HepG2 (cell line): ENCODE data around the gene CEP63. TPM values are rescaled to one million over a fixed set of nuclear protein-coding genes. Genes with fewer than 3 reads are reported as not detected.
A peak's percentile ranks its signal among the peaks of the same experiment; 100 is the strongest.

ENCODE experiments used
- ATAC-seq: fragments of 200-7000 bp; cut with Tn5 transposase; 3 replicates; pipeline ENCODE4 v1.9.1; 2020; ENCODE audit warnings: mild to moderate bottlenecking, moderate library complexity
- BruUV-seq: library from RNA; stranded (reverse); fragments of 400-500 nt; replicated peaks from 2 replicates; lab custom pipeline; 2021; lab: Mats Ljungman, UMichigan
- CTCF ChIA-PET: fragments of 300-600 bp; formaldehyde crosslinking; extraction: SDS; loops from one replicate; lab custom pipeline; 2021; ENCODE audit warnings: low total read pairs, inconsistent platforms, low intra/inter-chr PET ratio; lab: Yijun Ruan, JAX
- POLR2A ChIA-PET: fragments of 350-600 bp; sonication (Branson Sonifier 250); formaldehyde crosslinking; loops from one replicate; lab custom pipeline; 2020; ENCODE audit warnings: antibody characterized with exemption, inconsistent platforms; lab: Yijun Ruan, JAX
- DNase-seq: peaks from one replicate; pipeline ENCODE4 v3.0.0-alpha.2; 2015; ENCODE audit warnings: low spot score
- FAIRE-seq: peaks from 3 replicates; lab custom pipeline; 2011; peaks lifted over from hg19 to GRCh38; lab: Jason Lieb, UNC
- H2AFZ ChIP-seq: one replicate; pipeline ENCODE4 v1.6.1; 2011; ENCODE audit warnings: low read length, inconsistent platforms
- H3K27ac ChIP-seq: fragments of 300-600 bp; 3 replicates; pipeline ENCODE4 v1.8.0; 2011; ENCODE audit warnings: mixed run types, mild to moderate bottlenecking, mixed read lengths, low read length, inconsistent platforms; ENCODE audit not compliant: insufficient read depth; ENCODE audit errors: extremely low read length
- H3K27me3 ChIP-seq, 2 experiments: fragments of 200-600 bp in 1 of 2; 2 replicates in 1 of 2; 3 replicates in 1 of 2; pipeline versions ENCODE4 v1.6.0 to v1.8.0; 2011; ENCODE audit warnings: low read length in 2 of 2, mild to moderate bottlenecking in 2 of 2, moderate library complexity in 2 of 2, inconsistent platforms in 1 of 2; ENCODE audit not compliant: insufficient read depth in 2 of 2, control insufficient read depth in 1 of 2
- H3K36me3 ChIP-seq, 2 experiments: fragments of 200-600 bp in 1 of 2; replicated peaks in 1 of 2; 2 replicates in 1 of 2; 3 replicates in 1 of 2; pipeline versions ENCODE4 v1.5.1 to v1.8.0; 2011; ENCODE audit warnings: low read length in 2 of 2, inconsistent platforms in 1 of 2; ENCODE audit not compliant: insufficient read depth in 2 of 2, control insufficient read depth in 1 of 2
- H3K4me1 ChIP-seq: 2 replicates; pipeline ENCODE4 v1.5.1; 2012; ENCODE audit warnings: low read length, inconsistent platforms; ENCODE audit not compliant: insufficient read depth
- H3K4me2 ChIP-seq: 2 replicates; pipeline ENCODE4 v1.6.0; 2011; ENCODE audit warnings: low read depth, low read length, inconsistent platforms
- H3K4me3 ChIP-seq, 3 experiments: fragments of 200-600 bp in 1 of 3; sonication (generic), shearing (Covaris generic) in 1 of 3; replicated peaks in 1 of 3; 2 replicates each; pipeline ENCODE4 v1.5.1; 2011 to 2016; ENCODE audit warnings: low read length in 3 of 3, inconsistent platforms in 2 of 3, low read depth in 2 of 3, mild to moderate bottlenecking in 2 of 3, control low read depth in 1 of 3, mixed read lengths in 1 of 3; ENCODE audit not compliant: insufficient read depth in 1 of 3
- H3K79me2 ChIP-seq: one replicate; pipeline ENCODE4 v1.6.1; 2011; ENCODE audit warnings: low read length, inconsistent platforms; ENCODE audit not compliant: insufficient read depth
- H3K9ac ChIP-seq: 2 replicates; pipeline ENCODE4 v1.6.0; 2011; ENCODE audit warnings: mild to moderate bottlenecking, low read depth, low read length, inconsistent platforms; ENCODE audit not compliant: insufficient read depth
- H3K9me3 ChIP-seq: 2 replicates; pipeline ENCODE4 v1.5.1; 2012; ENCODE audit warnings: mild to moderate bottlenecking, low read length
- H4K20me1 ChIP-seq: 2 replicates; pipeline ENCODE4 v1.6.0; 2011; ENCODE audit warnings: inconsistent platforms, mild to moderate bottlenecking, low read length, moderate library complexity; ENCODE audit not compliant: insufficient read depth
- BCL6 ChIP-seq: IDR thresholded peaks from 2 replicates; pipeline ENCODE4 v1.6.1; 2016; ENCODE audit warnings: missing genetic modification reagents, missing compliant biosample characterization
- HOXA9 ChIP-seq: sonication (generic); formaldehyde crosslinking; IDR thresholded peaks from 2 replicates; pipeline ENCODE4 v1.8.1; 2022; ENCODE audit warnings: missing genetic modification reagents, mild to moderate bottlenecking, moderate library complexity, borderline replicate concordance
- KLF15 ChIP-seq: sonication (generic); formaldehyde crosslinking; IDR thresholded peaks from 2 replicates; pipeline ENCODE4 v1.8.1; 2023; ENCODE audit warnings: borderline replicate concordance, mild to moderate bottlenecking, inconsistent platforms, missing genetic modification reagents, mixed read lengths
- MAFF ChIP-seq: IDR thresholded peaks from 2 replicates; pipeline ENCODE4 v1.6.1; 2011; ENCODE audit warnings: low read depth, low read length, improper control_type of control experiment
- MAFK ChIP-seq, 2 experiments: IDR thresholded peaks in 1 of 2; conservative IDR thresholded peaks in 1 of 2; 2 replicates each; pipeline ENCODE4 v1.6.1; 2011; ENCODE audit warnings: improper control_type of control experiment in 2 of 2, low read length in 2 of 2
- SCMH1 ChIP-seq: sonication (generic); formaldehyde crosslinking; IDR thresholded peaks from 2 replicates; pipeline ENCODE4 v1.9.0; 2021; ENCODE audit warnings: missing genetic modification reagents, mild to moderate bottlenecking, borderline replicate concordance
- SIN3A ChIP-seq: IDR thresholded peaks from 2 replicates; pipeline ENCODE4 v1.6.1; 2011; ENCODE audit warnings: low read depth, mild to moderate bottlenecking, control low read depth, low read length, borderline replicate concordance
- ZNF251 ChIP-seq: sonication (generic); formaldehyde crosslinking; IDR thresholded peaks from 2 replicates; pipeline ENCODE4 v1.9.0; 2021; ENCODE audit warnings: mild to moderate bottlenecking, missing genetic modification reagents
- WGBS: methylation state at CpG from one replicate; pipeline ENCODE4 v1.1.6; 2017; ENCODE audit warnings: low lambda C conversion rate; 5-methylcytosine and 5-hydroxymethylcytosine counted together
- in situ Hi-C: cut with HindIII; loops from 2 replicates; pipeline ENCODE4 v1.10.0; 2017; ENCODE audit warnings: low pct_unique_long_range_greater_than_20kb; ENCODE audit not compliant: extremely low pct_ligation_motif_present
- intact Hi-C: fragments of 100-400 bp; cut with micrococcal nuclease; formaldehyde crosslinking; loops from one replicate; pipeline ENCODE4 v1.10.0; 2022; ENCODE audit not compliant: unreplicated experiment
- polyA plus RNA-seq, 8 experiments: library from polyadenylated mRNA; depleted of rRNA in 3 of 8; stranded (reverse) in 7 of 8; unstranded in 1 of 8; fragments of >200 nt; fragmentation: Illumina TruSeq in 4 of 8; extraction: Trizol in 4 of 8; gene quantifications; 2 replicates each; pipeline versions ENCODE4 v1.2.1 to v1.2.3, GENCODE V29; 2011 to 2016; ENCODE audit warnings: low read depth in 4 of 8, missing spikeins in 1 of 8, mixed read lengths in 1 of 8; ENCODE audit not compliant: insufficient read depth in 1 of 8
- total RNA-seq, 5 experiments: library from RNA; depleted of rRNA; stranded (reverse); fragments of >200 nt; fragmentation: Illumina TruSeq; extraction: Trizol; gene quantifications; 2 replicates each; pipeline ENCODE4 v1.2.3, GENCODE V29; 2016; ENCODE audit warnings: low read depth in 1 of 5

Gene CEP63
- total and polyA plus RNA-seq, 2 of the 13 experiments (the other 11 are each of a cell fraction or from before 2014, with no cell fraction given): 7.2 to 18.4 TPM

DNA sequence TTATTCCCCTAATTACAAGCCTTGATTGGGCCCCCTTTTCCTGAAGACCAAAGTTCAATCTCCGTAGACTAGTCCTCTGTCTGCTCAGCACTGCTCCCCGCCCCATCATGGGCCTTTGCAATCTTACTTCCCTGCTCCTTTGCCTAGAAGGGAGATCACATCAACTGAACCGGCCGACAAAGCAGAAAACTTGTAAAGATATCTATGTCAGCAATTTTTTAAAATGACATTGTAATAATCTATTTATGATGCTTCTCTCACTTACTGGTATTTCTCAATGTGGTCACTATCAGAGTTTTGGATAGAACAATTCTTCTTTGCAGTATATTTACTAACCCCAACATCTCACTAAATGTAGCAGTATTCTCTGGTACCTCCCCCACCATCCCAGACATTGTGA is 17.3 kb upstream of the CEP63 start:
- H3K36me3 ChIP-seq: no peaks in the 10 kb centered on the region
- intact Hi-C loops: no loop called here
- no peak overlapping the region for H2AFZ ChIP-seq
- no peak overlapping the region for H3K4me3 ChIP-seq
- no peak for DNase-seq
- no peak overlapping the region for H3K4me2 ChIP-seq
- H3K9me3 ChIP-seq: no peaks in the 10 kb centered on the region
- no peak for ATAC-seq
- no peak for FAIRE-seq
- WGBS: 16% methylated on average over 4 of the region's 4 CpGs
- in situ Hi-C loops: no loop called here
- H3K9ac ChIP-seq: no peak overlapping the region
- POLR2A ChIA-PET: no interaction called here
- no TSS peak for BruUV-seq
- no peaks in the 10 kb centered on the region for H3K79me2 ChIP-seq
- CTCF ChIA-PET: no interaction called here
- H3K27ac ChIP-seq: no peak overlapping the region
- H3K27me3 ChIP-seq: no peaks in the 10 kb centered on the region; a peak in 1 of 5 replicates
- no peaks in the 10 kb centered on the region for H4K20me1 ChIP-seq
- peaks cover under 1% of the 10 kb centered on the region for H3K4me1 ChIP-seq
- TF ChIP-seq MAFF (peak; percentile 88), ZNF251 (CRISPR knock-in tag) (no peak), MAFK (conservative IDR thresholded peaks at IDR 0.05 in 1 of 2, IDR thresholded peaks at IDR 0.05 in 1 of 2; ENCODE audit: low read length in 2 of 2) (peak; percentile 77 to 92)

DNA sequence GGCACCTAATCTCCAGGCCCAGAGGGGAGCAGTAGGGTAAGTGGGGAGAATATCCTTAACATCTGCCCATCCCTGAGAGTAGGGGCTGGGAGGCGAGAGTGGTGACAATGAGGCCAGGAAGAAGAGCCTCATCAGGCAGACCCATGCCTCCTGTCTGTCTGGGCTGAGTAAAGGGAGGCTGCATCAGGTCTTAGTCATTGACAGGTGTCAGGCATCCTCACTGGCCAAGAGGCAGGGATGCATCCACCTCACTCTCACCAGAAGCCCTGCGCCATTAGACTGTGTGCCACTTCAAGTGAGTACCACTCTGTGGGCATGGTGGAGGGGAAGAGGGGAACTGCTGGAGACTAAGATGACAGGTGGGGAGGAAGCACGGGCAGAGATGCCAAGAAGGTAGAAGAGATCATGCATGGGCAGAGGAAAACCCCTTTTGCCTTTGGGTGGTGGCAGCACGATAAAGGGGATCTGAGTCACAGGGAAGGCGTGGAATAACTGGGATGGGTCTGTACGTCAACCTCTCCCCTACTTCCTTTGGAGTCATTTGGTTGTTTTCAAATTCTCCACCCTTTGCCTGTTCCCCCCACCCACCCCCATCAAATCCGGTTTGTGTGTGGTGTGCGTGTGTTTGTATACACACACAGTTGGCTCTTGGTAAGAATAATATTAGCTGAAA is 14.2 kb upstream of the CEP63 start:
- Histone ChIP-seq H3K27ac (no peak overlapping the region), H3K9ac (no peak overlapping the region)
- no peak for FAIRE-seq

More for the DNA sequence above, 14.2 kb upstream of the CEP63 start:
- no peak for ATAC-seq
- H3K36me3 ChIP-seq: peaks cover 0 to 7% of the 10 kb centered on the region in 2 experiments; a peak in 1 of 5 replicates
- no peaks in the 10 kb centered on the region for H3K79me2 ChIP-seq
- no TSS peak for BruUV-seq
- WGBS: 81% methylated on average over 8 of the region's 8 CpGs
- in situ Hi-C loops: loop anchor here (5.0 to 10.0 kb wide), 2 partner anchors 164 to 257 kb away; no protein-coding TSS in a partner anchor
- POLR2A ChIA-PET: no interaction called here
- no peak for TF ChIP-seq HOXA9 (CRISPR knock-in tag)
- TF ChIP-seq SIN3A: no peak
- TF ChIP-seq BCL6 (CRISPR knock-in tag): no peak
- TF ChIP-seq KLF15: no peak
- TF ChIP-seq SCMH1 (CRISPR knock-in tag): no peak
- TF ChIP-seq, all 625 proteins: peak for 0
- H3K4me3 ChIP-seq: no peak overlapping the region
- peaks cover 14% of the 10 kb centered on the region for H3K4me1 ChIP-seq
- no peak for DNase-seq
- no peak overlapping the region for H3K4me2 ChIP-seq
- H3K9me3 ChIP-seq: no peaks in the 10 kb centered on the region
- intact Hi-C loops: loop anchor here (5.0 kb wide), 2 partner anchors 94 to 259 kb away; no protein-coding TSS in a partner anchor
- H2AFZ ChIP-seq: no peak overlapping the region
- no peaks in the 10 kb centered on the region for H3K27me3 ChIP-seq
- CTCF ChIA-PET: no interaction called here
- no peaks in the 10 kb centered on the region for H4K20me1 ChIP-seq
